Measurements from ENCODE around the gene LCN12. TPM values are rescaled to one million over a fixed set of nuclear protein-coding genes. Genes with fewer than 3 reads are reported as not detected.
A peak's percentile ranks its signal among the peaks of the same experiment; 100 is the strongest.

Gene LCN12
- polyA plus RNA-seq, 6 donors from 2014 or later: not detected

DNA sequence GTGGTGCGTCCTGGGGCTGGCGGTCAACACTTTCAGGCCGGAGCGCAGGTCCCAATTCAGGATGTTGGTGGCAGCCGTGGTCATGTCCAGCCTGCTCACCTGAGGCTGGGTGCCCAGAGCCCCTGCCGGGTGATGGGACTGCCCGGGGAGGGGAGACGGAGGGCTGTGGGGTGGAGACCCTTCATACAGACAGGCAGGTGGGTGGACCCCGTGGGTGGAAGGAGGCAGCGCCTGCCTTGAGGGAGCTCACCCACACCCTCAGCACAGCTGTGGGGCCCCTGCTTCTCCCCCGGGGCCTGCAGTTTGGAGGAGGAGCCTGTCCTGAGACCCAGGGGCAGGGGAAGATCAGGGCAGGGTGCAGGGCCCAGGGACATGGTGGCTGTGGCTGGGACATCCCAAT, 18.3 kb downstream of the LCN12 start:
- DNase-seq: no peak
- Mint-ChIP-seq H3K9me3 (no peaks in the 10 kb centered on the region), H3K4me3 (no peak overlapping the region), H3K27me3 (peaks cover 8 to 24% (median 9%) of the 10 kb centered on the region in 3 donors), H3K4me1 (peaks cover 8 to 13% (median 9%) of the 10 kb centered on the region in 3 donors), H3K27ac (no peak overlapping the region), H3K36me3 (no peaks in the 10 kb centered on the region)
- ATAC-seq (ENCODE audit: low read depth in 2 of 2): no peak

- Mint-ChIP-seq H3K4me3 (no peak overlapping the region), H3K36me3 (no peaks in the 10 kb centered on the region), H3K4me1 (no peaks in the 10 kb centered on the region), H3K27ac (no peak overlapping the region), H3K27me3 (peaks cover 4 to 26% (median 8%) of the 10 kb centered on the region in 3 donors), H3K9me3 (no peaks in the 10 kb centered on the region)
- no peak for DNase-seq
- ATAC-seq (ENCODE audit: low read depth in 2 of 2): no peak
Measured at GRCh38 chr9:136971746-136972145, 19.7 kb downstream of the LCN12 start.

- Mint-ChIP-seq H3K27ac (no peak overlapping the region), H3K27me3 (peaks cover 4 to 32% (median 13%) of the 10 kb centered on the region in 3 donors), H3K4me1 (no peaks in the 10 kb centered on the region), H3K36me3 (no peaks in the 10 kb centered on the region), H3K4me3 (no peak overlapping the region), H3K9me3 (no peaks in the 10 kb centered on the region)
- ATAC-seq (ENCODE audit: low read depth in 2 of 2): no peak
- DNase-seq: no peak
Measured at GRCh38 chr9:136972335-136972734, 20.3 kb downstream of the LCN12 start.

- no peaks in the 10 kb centered on the region for H3K9me3 Mint-ChIP-seq
- no peak for DNase-seq
- H3K36me3 Mint-ChIP-seq: no peaks in the 10 kb centered on the region
- ATAC-seq (ENCODE audit: low read depth in 2 of 2): no peak
- no peak overlapping the region for H3K4me3 Mint-ChIP-seq
- H3K27me3 Mint-ChIP-seq: peaks cover 4 to 36% (median 15%) of the 10 kb centered on the region in 3 donors
- no peak overlapping the region for H3K27ac Mint-ChIP-seq
- H3K4me1 Mint-ChIP-seq: no peaks in the 10 kb centered on the region
Measured at GRCh38 chr9:136972743-136973142, 20.7 kb downstream of the LCN12 start.

GRCh38 chr9:136973618-136974617, 21.8 kb downstream of the LCN12 start:
- no peaks in the 10 kb centered on the region for H3K36me3 Mint-ChIP-seq
- peaks cover 4 to 37% (median 15%) of the 10 kb centered on the region in 3 donors for H3K27me3 Mint-ChIP-seq
- no peaks in the 10 kb centered on the region for H3K4me1 Mint-ChIP-seq
- H3K9me3 Mint-ChIP-seq: no peaks in the 10 kb centered on the region
- DNase-seq (no peak), ATAC-seq (ENCODE audit: low read depth in 2 of 2) (no peak)
- H3K27ac Mint-ChIP-seq: peak overlapping the region in 1 of 6 donors; percentile 56
- H3K4me3 Mint-ChIP-seq: no peak overlapping the region

DNA sequence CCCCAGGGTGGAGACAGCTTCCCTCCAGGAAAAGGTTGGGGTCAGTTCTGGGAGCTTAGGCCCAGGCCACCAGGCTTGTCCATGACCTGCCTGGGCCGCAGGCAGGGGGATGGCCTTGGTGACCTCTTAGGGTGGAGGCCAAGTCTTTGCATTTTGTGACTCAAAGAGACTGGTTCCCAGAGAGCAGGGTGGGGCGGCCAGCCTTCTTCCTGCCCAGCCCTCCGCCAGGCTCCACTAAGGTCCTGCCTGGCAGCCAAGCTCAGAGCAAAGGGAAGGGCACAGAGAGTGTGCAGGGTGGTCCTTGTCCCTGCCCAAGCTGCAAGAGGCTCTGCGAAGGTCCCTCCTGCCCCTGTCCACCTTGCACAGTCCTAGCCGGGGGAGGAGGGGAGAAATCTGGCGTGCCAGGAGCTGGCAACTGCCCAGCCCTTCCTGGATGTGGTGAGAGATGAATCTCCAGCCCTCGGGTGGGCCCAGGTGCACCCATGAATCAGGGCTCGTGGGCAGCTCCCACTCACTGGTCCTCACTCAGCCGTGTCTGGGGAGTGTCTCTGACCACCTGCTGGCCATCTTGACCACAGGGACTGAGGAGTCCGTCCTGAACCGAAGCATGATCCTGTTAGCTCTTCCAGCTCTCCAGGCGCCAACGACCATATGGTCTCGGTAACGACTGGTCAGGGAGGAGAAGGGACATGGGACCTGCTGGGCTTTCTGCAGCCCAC, 22.9 kb downstream of the LCN12 start:
- Mint-ChIP-seq H3K4me1 (no peaks in the 10 kb centered on the region), H3K27ac (peak overlapping the region in 1 of 6 donors; percentile 42), H3K9me3 (no peaks in the 10 kb centered on the region), H3K4me3 (no peak overlapping the region), H3K36me3 (no peaks in the 10 kb centered on the region), H3K27me3 (peaks cover 4 to 41% (median 15%) of the 10 kb centered on the region in 3 donors)
- ATAC-seq (ENCODE audit: low read depth in 2 of 2): no peak
- no peak for DNase-seq

GRCh38 chr9:136975644-136976043, 23.6 kb downstream of the LCN12 start:
- no peak for DNase-seq
- Mint-ChIP-seq H3K4me1 (no peaks in the 10 kb centered on the region), H3K9me3 (no peaks in the 10 kb centered on the region), H3K27ac (peak overlapping the region in 1 of 6 donors; percentile 42), H3K4me3 (peak overlapping the region in 1 of 8 donors; percentile 25), H3K36me3 (no peaks in the 10 kb centered on the region), H3K27me3 (peaks cover 4 to 41% (median 22%) of the 10 kb centered on the region in 3 donors)
- peak in 1 of 2 donors; percentile 22 for ATAC-seq (ENCODE audit: low read depth in 2 of 2)

DNA sequence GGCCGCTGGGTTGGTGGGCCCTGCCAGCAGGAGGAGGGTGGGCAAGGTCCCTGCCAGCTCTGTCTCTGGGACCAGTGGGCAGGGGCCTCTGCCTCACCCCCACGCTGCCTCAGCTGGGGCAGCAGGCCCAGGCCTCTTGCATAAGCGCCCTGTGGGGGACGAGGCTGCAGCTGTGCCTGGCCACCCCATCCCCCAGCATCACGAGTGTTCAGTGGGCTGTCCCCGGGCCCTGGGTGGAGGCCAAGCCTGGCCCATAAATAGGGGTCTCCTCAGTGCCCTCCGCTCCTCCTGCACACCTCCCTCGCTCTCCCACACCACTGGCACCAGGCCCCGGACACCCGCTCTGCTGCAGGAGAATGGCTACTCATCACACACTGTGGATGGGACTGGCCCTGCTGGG, 25.1 kb downstream of the LCN12 start, which contains the start of gene PTGDS:
PTGDS (plus strand) TSS at position 282 of the 400 bp plus-strand sequence; CDS start at position 357, 75 bp downstream.
- no peaks in the 10 kb centered on the region for H3K4me1 Mint-ChIP-seq
- H3K27ac Mint-ChIP-seq: peak within 1 kb of the TSS in 1 of 6 donors; percentile 30
- H3K27me3 Mint-ChIP-seq: peaks cover 4 to 57% (median 27%) of the 10 kb centered on the region in 3 donors
- H3K4me3 Mint-ChIP-seq: peak within 1 kb of the TSS in 4 of 8 donors; percentile 25 to 76 (median 43)
- no peaks in the 10 kb centered on the region for H3K9me3 Mint-ChIP-seq
- DNase-seq (no peak), ATAC-seq (ENCODE audit: low read depth in 2 of 2) (no peak)
- no peaks in the 10 kb centered on the region for H3K36me3 Mint-ChIP-seq

DNA sequence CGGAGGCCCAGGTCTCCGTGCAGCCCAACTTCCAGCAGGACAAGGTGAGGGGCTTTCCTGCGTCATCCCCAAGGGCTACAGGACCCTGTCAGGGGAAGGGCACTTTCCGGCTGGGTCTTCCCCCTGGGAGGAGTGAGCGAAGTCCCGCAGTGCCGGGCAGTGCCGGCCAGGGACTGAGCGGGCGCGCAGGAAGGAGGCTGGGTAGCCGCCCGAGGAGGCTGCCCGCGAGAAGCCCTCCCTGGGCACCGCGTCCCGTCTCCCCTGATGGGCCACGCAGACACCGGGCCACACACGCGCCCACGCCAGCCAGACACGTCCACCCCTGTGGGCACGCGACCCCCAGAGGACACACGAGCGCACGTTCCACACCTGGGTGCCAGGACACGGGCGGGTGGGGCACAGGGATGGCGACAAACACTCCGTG, 25.6 kb downstream of the LCN12 start:
- H3K9me3 Mint-ChIP-seq: no peaks in the 10 kb centered on the region
- no peak for DNase-seq
- H3K36me3 Mint-ChIP-seq: no peaks in the 10 kb centered on the region
- no peaks in the 10 kb centered on the region for H3K4me1 Mint-ChIP-seq
- H3K27ac Mint-ChIP-seq: no peak overlapping the region
- peaks cover 4 to 62% (median 27%) of the 10 kb centered on the region in 3 donors for H3K27me3 Mint-ChIP-seq
- peak overlapping the region in 2 of 8 donors; percentile 40 to 46 for H3K4me3 Mint-ChIP-seq
- ATAC-seq (ENCODE audit: low read depth in 2 of 2): no peak

DNA sequence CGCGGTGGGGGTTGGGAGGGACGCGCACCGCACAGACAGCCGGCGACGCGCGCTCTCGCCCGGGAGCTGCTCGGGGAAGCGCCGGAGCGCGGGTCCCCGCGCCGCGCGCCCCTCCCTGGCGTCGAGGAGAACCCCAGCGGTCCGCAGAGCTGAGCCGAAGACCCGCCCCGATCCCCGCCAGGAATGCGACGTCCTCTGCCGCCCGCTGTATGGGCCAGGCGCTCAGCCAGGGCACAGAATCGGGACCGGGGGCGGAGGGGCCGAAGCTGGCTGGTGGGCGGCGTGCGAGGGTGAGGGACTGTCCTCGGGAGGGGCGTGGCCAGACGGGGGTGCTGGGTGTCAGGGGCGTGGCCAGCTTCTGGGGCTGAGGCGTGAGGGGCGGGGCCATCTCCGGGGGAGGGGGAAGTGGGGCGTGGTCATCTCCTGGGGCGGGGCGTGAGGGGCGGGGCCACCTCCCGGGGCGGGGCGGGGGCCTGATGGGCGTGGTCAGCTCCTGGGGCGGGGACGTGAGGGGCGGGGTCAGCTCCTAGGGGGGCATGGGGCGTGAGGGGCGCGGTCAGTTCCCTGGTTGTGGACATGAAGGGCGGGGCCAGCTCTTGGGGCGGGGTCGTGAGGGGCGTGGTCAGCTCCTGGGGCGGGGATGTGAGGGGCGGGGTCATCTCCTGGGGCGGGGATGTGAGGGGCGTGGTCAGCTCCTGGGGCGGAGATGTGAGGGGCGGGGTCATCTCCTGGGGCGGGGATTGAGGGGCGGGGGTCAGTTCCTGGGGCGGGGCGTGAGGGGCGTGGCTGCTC, 26.2 kb downstream of the LCN12 start:
- Mint-ChIP-seq H3K36me3 (no peaks in the 10 kb centered on the region), H3K4me1 (no peaks in the 10 kb centered on the region), H3K4me3 (peak overlapping the region in 1 of 8 donors; percentile 46), H3K27ac (no peak overlapping the region), H3K9me3 (no peaks in the 10 kb centered on the region), H3K27me3 (peaks cover 4 to 68% (median 27%) of the 10 kb centered on the region in 3 donors)
- ATAC-seq (ENCODE audit: low read depth in 2 of 2) (peak; percentile 41 to 52), DNase-seq (no peak)

DNA sequence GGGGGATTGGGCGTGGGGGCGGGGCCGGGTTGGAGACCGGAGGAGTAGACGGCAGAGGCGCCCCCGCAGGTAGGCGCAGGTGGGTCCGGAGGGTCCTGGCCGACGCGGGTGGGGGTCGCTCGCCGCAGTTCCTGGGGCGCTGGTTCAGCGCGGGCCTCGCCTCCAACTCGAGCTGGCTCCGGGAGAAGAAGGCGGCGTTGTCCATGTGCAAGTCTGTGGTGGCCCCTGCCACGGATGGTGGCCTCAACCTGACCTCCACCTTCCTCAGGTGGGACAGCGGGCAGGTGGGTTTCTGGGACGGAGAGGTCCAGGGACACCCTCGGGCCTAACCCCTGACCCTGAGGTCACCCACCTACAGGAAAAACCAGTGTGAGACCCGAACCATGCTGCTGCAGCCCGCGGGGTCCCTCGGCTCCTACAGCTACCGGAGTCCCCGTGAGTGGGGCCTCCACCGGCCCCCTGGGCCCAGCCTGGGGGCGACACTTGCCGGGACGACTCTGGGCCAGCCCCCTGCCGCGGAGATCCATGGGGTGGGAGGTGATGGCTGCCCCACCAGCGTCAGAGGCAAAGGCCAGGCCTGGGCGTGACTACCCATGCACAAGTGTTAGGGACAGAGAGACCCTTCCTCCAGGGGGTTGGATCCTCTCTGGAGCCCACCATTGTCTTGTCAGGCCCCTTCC, 26.9 kb downstream of the LCN12 start:
- ATAC-seq (ENCODE audit: low read depth in 2 of 2) (no peak), DNase-seq (no peak)
- Mint-ChIP-seq H3K36me3 (peaks cover 0 to 5% of the 10 kb centered on the region in 2 donors), H3K4me3 (no peak overlapping the region), H3K9me3 (no peaks in the 10 kb centered on the region), H3K4me1 (peaks cover 0 to 3% (median 0%) of the 10 kb centered on the region in 3 donors), H3K27ac (no peak overlapping the region), H3K27me3 (peaks cover 8 to 73% (median 33%) of the 10 kb centered on the region in 3 donors)

DNA sequence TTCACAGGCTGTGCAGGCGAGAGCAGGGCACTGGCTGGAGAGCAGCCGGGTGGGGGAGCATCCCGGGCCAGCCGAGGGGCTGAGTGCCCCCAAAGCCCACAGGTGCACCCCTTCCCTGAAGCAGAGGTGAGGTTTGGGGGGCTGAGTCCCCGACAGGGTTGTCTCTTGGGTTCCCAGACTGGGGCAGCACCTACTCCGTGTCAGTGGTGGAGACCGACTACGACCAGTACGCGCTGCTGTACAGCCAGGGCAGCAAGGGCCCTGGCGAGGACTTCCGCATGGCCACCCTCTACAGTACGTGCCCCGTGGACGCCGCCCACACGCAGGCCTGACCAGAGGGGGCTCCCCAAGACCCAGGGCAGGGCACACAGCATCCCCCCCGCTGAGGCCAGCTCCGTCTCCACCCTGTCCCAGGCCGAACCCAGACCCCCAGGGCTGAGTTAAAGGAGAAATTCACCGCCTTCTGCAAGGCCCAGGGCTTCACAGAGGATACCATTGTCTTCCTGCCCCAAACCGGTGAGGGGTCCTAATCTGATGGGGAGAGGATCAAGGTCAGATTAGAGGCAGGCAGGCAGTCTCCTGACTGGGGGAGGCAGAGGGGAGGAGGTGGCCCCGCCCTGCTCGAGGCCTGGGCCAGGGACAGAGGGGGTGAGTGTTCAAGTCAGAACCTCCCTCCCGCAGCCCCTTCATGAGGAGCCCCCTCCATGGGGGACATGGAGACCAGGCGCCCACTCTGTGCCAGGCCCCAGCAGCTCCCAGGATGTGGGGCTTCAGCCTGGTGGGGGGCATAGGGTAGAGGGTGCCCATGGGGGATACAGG, 27.9 kb downstream of the LCN12 start:
- DNase-seq (no peak), ATAC-seq (ENCODE audit: low read depth in 2 of 2) (no peak)
- peaks cover 0 to 8% of the 10 kb centered on the region in 2 donors for H3K36me3 Mint-ChIP-seq
- no peaks in the 10 kb centered on the region for H3K9me3 Mint-ChIP-seq
- peaks cover 10 to 76% (median 37%) of the 10 kb centered on the region in 3 donors for H3K27me3 Mint-ChIP-seq
- no peak overlapping the region for H3K4me3 Mint-ChIP-seq
- no peak overlapping the region for H3K27ac Mint-ChIP-seq
- peaks cover 0 to 4% (median 0%) of the 10 kb centered on the region in 3 donors for H3K4me1 Mint-ChIP-seq

Data from naive B cell (primary cell).